Measurements from ENCODE around the gene KCNA10. TPM values are rescaled to one million over a fixed set of nuclear protein-coding genes. Genes with fewer than 3 reads are reported as not detected.

The KCNA10 gene
- total and polyA plus RNA-seq, 10 donors = 0.28 TPM; not detected in 9

- peaks cover 0 to 33% (median 3%) of the 10 kb centered on the region in 7 donors for H3K27me3 ChIP-seq (replicated peaks in 1 of 7)
- TF ChIP-seq POLR2A (IDR thresholded peaks at IDR 0.05) (no peak), CTCF (IDR thresholded peaks at IDR 0.05 in 8 of 11, conservative IDR thresholded peaks at IDR 0.05 in 3 of 11) (no peak), POLR2AphosphoS5 (IDR thresholded peaks at IDR 0.05) (no peak)
- intact Hi-C loops (cut with DNase I; ENCODE audit: low total_unique reads) = loop anchor here (10.0 kb wide), 2 partner anchors 92 to 252 kb away; no protein-coding TSS in a partner anchor
- WGBS, 5 donors = 68 to 90% (median 84%) methylated on average over 4 of the region's 4 CpGs
- no peak overlapping the region for H3K27ac ChIP-seq
- no peaks in the 10 kb centered on the region for H3K9me3 ChIP-seq
- H3K4me3 ChIP-seq = no peak overlapping the region
- no peak for DNase-seq
- peaks cover 0 to 15% (median 10%) of the 10 kb centered on the region in 6 donors for H3K4me1 ChIP-seq
- no peaks in the 10 kb centered on the region for H3K36me3 ChIP-seq
Observed at GRCh38 chr1:110523011-110523410, 4.0 kb upstream of the KCNA10 start.

- Histone ChIP-seq H3K36me3 (no peaks in the 10 kb centered on the region), H3K9me3 (no peaks in the 10 kb centered on the region), H3K4me1 (peaks cover 0 to 15% (median 10%) of the 10 kb centered on the region in 6 donors), H3K27ac (no peak overlapping the region), H3K27me3 (replicated peaks in 1 of 7) (peaks cover 0 to 33% (median 3%) of the 10 kb centered on the region in 7 donors), H3K4me3 (no peak overlapping the region)
- intact Hi-C loops (cut with DNase I; ENCODE audit: low total_unique reads) = loop anchor here (10.0 kb wide), 2 partner anchors 92 to 252 kb away; no protein-coding TSS in a partner anchor
- WGBS, 5 donors = 65 to 85% (median 81%) methylated on average over 5 of the region's 5 CpGs
- peak; percentile 45 for DNase-seq
- no peak for TF ChIP-seq POLR2A (IDR thresholded peaks at IDR 0.05)
- no peak for TF ChIP-seq CTCF (IDR thresholded peaks at IDR 0.05 in 8 of 11, conservative IDR thresholded peaks at IDR 0.05 in 3 of 11)
- TF ChIP-seq POLR2AphosphoS5 (IDR thresholded peaks at IDR 0.05) = no peak
Observed at GRCh38 chr1:110522560-110522959, 3.6 kb upstream of the KCNA10 start.

- intact Hi-C loops (cut with DNase I; ENCODE audit: low total_unique reads) = loop anchor here (10.0 kb wide), 2 partner anchors 94 to 254 kb away; no protein-coding TSS in a partner anchor
Observed at GRCh38 chr1:110520827-110521226, 1.9 kb upstream of the KCNA10 start.

More at GRCh38 chr1:110520827-110521226, 1.9 kb upstream of the KCNA10 start:
- no peak for DNase-seq
- H3K36me3 ChIP-seq = no peaks in the 10 kb centered on the region
- no peaks in the 10 kb centered on the region for H3K9me3 ChIP-seq
- WGBS, 5 donors = 60 to 82% (median 73%) methylated on average over 3 of the region's 3 CpGs
- TF ChIP-seq CTCF (IDR thresholded peaks at IDR 0.05 in 8 of 11, conservative IDR thresholded peaks at IDR 0.05 in 3 of 11) (no peak), POLR2AphosphoS5 (IDR thresholded peaks at IDR 0.05) (no peak), POLR2A (IDR thresholded peaks at IDR 0.05) (no peak)
- peaks cover 0 to 15% (median 10%) of the 10 kb centered on the region in 6 donors for H3K4me1 ChIP-seq
- peak overlapping the region in 1 of 8 donors; percentile 30 for H3K27ac ChIP-seq
- peaks cover 0 to 33% (median 3%) of the 10 kb centered on the region in 7 donors for H3K27me3 ChIP-seq (replicated peaks in 1 of 7)
- no peak overlapping the region for H3K4me3 ChIP-seq
